ENCODE results near the gene RERE. TPM values are rescaled to one million over a fixed set of nuclear protein-coding genes. Genes with fewer than 3 reads are reported as not detected.

RERE gene
- total RNA-seq, 4 donors from 2014 or later: 51.2 to 1,226 (median 253) TPM

- no peak overlapping the region for H3K4me3 ChIP-seq
- H3K9me3 ChIP-seq: no peaks in the 10 kb centered on the region
- intact Hi-C loops (cut with DNase I; ENCODE audit: low total_unique reads): no loop called here
- H3K4me1 ChIP-seq: peaks cover 0 to 11% of the 10 kb centered on the region in 2 donors
- H3K36me3 ChIP-seq: no peaks in the 10 kb centered on the region
- peak overlapping the region; percentile 39 to 53 for H3K27ac ChIP-seq
- no peak for TF ChIP-seq POLR2A (IDR thresholded peaks at IDR 0.05)
- no peak for TF ChIP-seq CTCF (IDR thresholded peaks at IDR 0.05)
- no peaks in the 10 kb centered on the region for H3K27me3 ChIP-seq
- DNase-seq: no peak
These were observed 164.9 kb downstream of the RERE start for GRCh38 chr1:8652467-8653046.

- peak overlapping the region; percentile 19 to 53 for H3K27ac ChIP-seq
- no peaks in the 10 kb centered on the region for H3K9me3 ChIP-seq
- no peak overlapping the region for H3K4me3 ChIP-seq
- intact Hi-C loops (cut with DNase I; ENCODE audit: low total_unique reads): no loop called here
- no peaks in the 10 kb centered on the region for H3K27me3 ChIP-seq
- DNase-seq: no peak
- no peak for TF ChIP-seq CTCF (IDR thresholded peaks at IDR 0.05)
- TF ChIP-seq POLR2A (IDR thresholded peaks at IDR 0.05): no peak
- H3K36me3 ChIP-seq: no peaks in the 10 kb centered on the region
- peaks cover 0 to 11% of the 10 kb centered on the region in 2 donors for H3K4me1 ChIP-seq
These were observed 165.5 kb downstream of the RERE start for GRCh38 chr1:8651962-8652361.

GRCh38 chr1:8651236-8651890, 166.1 kb downstream of the RERE start:
- no peak for TF ChIP-seq POLR2A (IDR thresholded peaks at IDR 0.05)
- no peak for TF ChIP-seq CTCF (IDR thresholded peaks at IDR 0.05)
- Histone ChIP-seq H3K4me1 (peaks cover 0 to 11% of the 10 kb centered on the region in 2 donors), H3K36me3 (no peaks in the 10 kb centered on the region), H3K9me3 (no peaks in the 10 kb centered on the region), H3K27me3 (no peaks in the 10 kb centered on the region), H3K4me3 (no peak overlapping the region), H3K27ac (peak overlapping the region; percentile 19 to 53)
- intact Hi-C loops (cut with DNase I; ENCODE audit: low total_unique reads): no loop called here
- no peak for DNase-seq

- Histone ChIP-seq H3K4me1 (peaks cover 0 to 11% of the 10 kb centered on the region in 2 donors), H3K9me3 (no peaks in the 10 kb centered on the region), H3K27ac (no peak overlapping the region), H3K4me3 (no peak overlapping the region), H3K27me3 (no peaks in the 10 kb centered on the region), H3K36me3 (no peaks in the 10 kb centered on the region)
- intact Hi-C loops (cut with DNase I; ENCODE audit: low total_unique reads): no loop called here
- TF ChIP-seq CTCF (IDR thresholded peaks at IDR 0.05): no peak
- no peak for TF ChIP-seq POLR2A (IDR thresholded peaks at IDR 0.05)
- no peak for DNase-seq
These were observed 167.6 kb downstream of the RERE start for GRCh38 chr1:8649875-8650274.

GRCh38 chr1:8649027-8649426, 168.4 kb downstream of the RERE start:
- H3K36me3 ChIP-seq: no peaks in the 10 kb centered on the region
- H3K27ac ChIP-seq: no peak overlapping the region
- H3K4me3 ChIP-seq: no peak overlapping the region
- no peaks in the 10 kb centered on the region for H3K27me3 ChIP-seq
- TF ChIP-seq POLR2A (IDR thresholded peaks at IDR 0.05): no peak
- TF ChIP-seq CTCF (IDR thresholded peaks at IDR 0.05): no peak
- DNase-seq: no peak
- peaks cover 0 to 11% of the 10 kb centered on the region in 2 donors for H3K4me1 ChIP-seq
- no peaks in the 10 kb centered on the region for H3K9me3 ChIP-seq
- intact Hi-C loops (cut with DNase I; ENCODE audit: low total_unique reads): no loop called here

Data from uterus (tissue), 4 donors.